Measurements from ENCODE around the gene CLPTM1L. TPM values are rescaled to one million over a fixed set of nuclear protein-coding genes. Genes with fewer than 3 reads are reported as not detected.

CLPTM1L gene
- total and polyA plus RNA-seq, 2 donors from 2014 or later: 96.6 to 135 TPM

DNA sequence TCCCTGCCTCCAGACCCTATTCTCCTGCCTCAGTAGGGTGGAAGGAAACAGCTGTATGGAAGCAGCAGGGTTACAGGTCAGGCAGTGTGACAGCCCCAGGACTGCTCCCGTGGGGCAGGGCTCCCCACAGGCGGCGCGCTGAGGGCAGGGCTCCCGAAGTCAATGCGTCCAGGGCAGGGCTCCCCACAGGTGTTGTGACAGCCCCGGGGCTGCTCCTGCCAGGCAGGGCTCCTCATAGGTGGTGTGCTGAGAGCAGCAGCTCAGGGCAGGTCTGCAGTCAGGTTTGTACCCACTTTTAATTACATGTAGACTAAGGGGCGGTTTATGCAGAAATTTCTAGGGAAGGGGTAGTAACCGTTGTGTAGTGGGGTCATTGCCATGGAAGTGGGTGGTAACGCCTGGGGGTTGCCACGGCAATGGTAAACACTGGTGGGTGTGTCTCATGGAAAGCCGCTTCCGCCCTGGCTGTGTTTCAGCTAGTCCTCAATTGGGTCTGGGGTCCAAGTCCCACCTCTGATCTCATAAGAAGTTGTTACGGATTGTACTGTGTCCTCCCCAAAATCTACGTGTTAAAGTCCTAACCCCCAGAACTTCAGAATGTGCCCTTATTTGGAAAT, 33.4 kb downstream of the CLPTM1L start:
- peaks cover 0 to 5% (median 0%) of the 10 kb centered on the region in 3 donors for H3K4me1 ChIP-seq (ENCODE audit: control insufficient read depth in 2 of 3, insufficient read depth in 2 of 3, low read depth in 1 of 3, low read length in 3 of 3)
- no peak overlapping the region for H3K4me3 ChIP-seq (ENCODE audit: low read length in 3 of 3)
- intact Hi-C loops (cut with DNase I): no loop called here
- H3K9ac ChIP-seq (ENCODE audit: low read length in 3 of 3): no peak overlapping the region
- H3K27ac ChIP-seq (ENCODE audit: low read depth in 2 of 2, low read length in 2 of 2): no peak overlapping the region
- H3K9me3 ChIP-seq (ENCODE audit: control insufficient read depth in 2 of 3, insufficient read depth in 1 of 3, low read length in 3 of 3): no peaks in the 10 kb centered on the region
- H3K27me3 ChIP-seq (ENCODE audit: control insufficient read depth, insufficient read depth, low read length): no peaks in the 10 kb centered on the region
- H3K36me3 ChIP-seq (ENCODE audit: control insufficient read depth in 2 of 3, insufficient read depth in 3 of 3, low read length in 3 of 3): no peaks in the 10 kb centered on the region
- no peak for FAIRE-seq
- TF ChIP-seq, protein P1, sequence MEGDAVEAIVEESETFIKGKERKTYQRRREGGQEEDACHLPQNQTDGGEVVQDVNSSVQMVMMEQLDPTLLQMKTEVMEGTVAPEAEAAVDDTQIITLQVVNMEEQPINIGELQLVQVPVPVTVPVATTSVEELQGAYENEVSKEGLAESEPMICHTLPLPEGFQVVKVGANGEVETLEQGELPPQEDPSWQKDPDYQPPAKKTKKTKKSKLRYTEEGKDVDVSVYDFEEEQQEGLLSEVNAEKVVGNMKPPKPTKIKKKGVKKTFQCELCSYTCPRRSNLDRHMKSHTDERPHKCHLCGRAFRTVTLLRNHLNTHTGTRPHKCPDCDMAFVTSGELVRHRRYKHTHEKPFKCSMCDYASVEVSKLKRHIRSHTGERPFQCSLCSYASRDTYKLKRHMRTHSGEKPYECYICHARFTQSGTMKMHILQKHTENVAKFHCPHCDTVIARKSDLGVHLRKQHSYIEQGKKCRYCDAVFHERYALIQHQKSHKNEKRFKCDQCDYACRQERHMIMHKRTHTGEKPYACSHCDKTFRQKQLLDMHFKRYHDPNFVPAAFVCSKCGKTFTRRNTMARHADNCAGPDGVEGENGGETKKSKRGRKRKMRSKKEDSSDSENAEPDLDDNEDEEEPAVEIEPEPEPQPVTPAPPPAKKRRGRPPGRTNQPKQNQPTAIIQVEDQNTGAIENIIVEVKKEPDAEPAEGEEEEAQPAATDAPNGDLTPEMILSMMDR (IDR thresholded peaks at IDR 0.05; ENCODE audit: borderline replicate concordance, extremely low read depth, insufficient read depth): no peak
- peak in 1 of 5 donors; percentile 53 for DNase-seq

DNA sequence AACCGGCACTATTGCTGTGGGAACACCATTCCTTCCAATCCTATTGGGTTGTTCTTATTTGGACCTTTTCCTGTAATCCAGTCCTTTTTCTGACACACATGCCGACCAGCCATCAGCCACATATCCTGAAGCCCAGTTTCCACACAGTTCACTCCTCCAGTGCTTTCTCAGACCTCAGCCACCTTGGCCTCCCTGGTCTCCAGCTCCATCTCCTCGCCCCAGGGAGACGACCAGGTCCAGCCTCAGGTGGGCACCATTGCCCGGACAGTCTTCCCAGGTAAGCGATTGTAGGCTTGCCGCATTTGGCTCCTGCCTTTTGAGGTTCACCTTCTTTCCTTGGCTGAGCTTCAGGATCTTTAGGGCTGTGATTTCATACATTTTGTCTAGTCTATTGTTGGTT, 34.8 kb downstream of the CLPTM1L start:
- intact Hi-C loops (cut with DNase I): no loop called here
- no peaks in the 10 kb centered on the region for H3K36me3 ChIP-seq (ENCODE audit: control insufficient read depth in 2 of 3, insufficient read depth in 3 of 3, low read length in 3 of 3)

DNA sequence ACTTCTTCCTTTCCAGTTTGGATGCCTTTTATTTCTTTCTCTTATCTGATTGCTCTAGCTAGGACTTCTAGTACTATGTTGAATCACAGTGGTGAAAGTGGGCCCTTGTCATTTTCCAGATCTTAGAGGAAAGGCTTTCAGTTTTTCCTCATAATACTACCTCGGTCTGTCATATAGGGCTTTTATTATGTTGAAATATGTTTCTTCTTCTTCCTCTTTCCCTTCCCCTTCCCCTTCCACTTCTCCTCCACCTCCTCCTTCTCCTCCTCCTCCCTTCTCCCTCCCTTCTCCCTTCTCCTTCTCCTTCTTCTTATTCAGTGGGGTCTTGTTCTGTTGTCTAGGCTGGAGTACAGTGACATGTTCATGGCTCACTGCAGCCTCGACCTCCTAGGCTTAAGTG, 40.9 kb downstream of the CLPTM1L start:
- Histone ChIP-seq H3K4me3 (ENCODE audit: low read length in 3 of 3) (no peak overlapping the region), H3K9ac (ENCODE audit: low read length in 3 of 3) (no peak overlapping the region), H3K27me3 (ENCODE audit: control insufficient read depth, insufficient read depth, low read length) (no peaks in the 10 kb centered on the region), H3K36me3 (ENCODE audit: control insufficient read depth in 2 of 3, insufficient read depth in 3 of 3, low read length in 3 of 3) (no peaks in the 10 kb centered on the region), H3K4me1 (ENCODE audit: control insufficient read depth in 2 of 3, insufficient read depth in 2 of 3, low read depth in 1 of 3, low read length in 3 of 3) (no peaks in the 10 kb centered on the region), H3K9me3 (ENCODE audit: control insufficient read depth in 2 of 3, insufficient read depth in 1 of 3, low read length in 3 of 3) (no peaks in the 10 kb centered on the region), H3K27ac (ENCODE audit: low read depth in 2 of 2, low read length in 2 of 2) (no peak overlapping the region)
- FAIRE-seq: no peak
- TF ChIP-seq, protein P1 (IDR thresholded peaks at IDR 0.05; ENCODE audit: borderline replicate concordance, extremely low read depth, insufficient read depth): no peak
- intact Hi-C loops (cut with DNase I): no loop called here
- DNase-seq: no peak

More for the DNA sequence above, 34.8 kb downstream of the CLPTM1L start:
- no peak overlapping the region for H3K4me3 ChIP-seq (ENCODE audit: low read length in 3 of 3)
- no peaks in the 10 kb centered on the region for H3K27me3 ChIP-seq (ENCODE audit: control insufficient read depth, insufficient read depth, low read length)
- no peak overlapping the region for H3K27ac ChIP-seq (ENCODE audit: low read depth in 2 of 2, low read length in 2 of 2)
- H3K9ac ChIP-seq (ENCODE audit: low read length in 3 of 3): no peak overlapping the region
- H3K9me3 ChIP-seq (ENCODE audit: control insufficient read depth in 2 of 3, insufficient read depth in 1 of 3, low read length in 3 of 3): no peaks in the 10 kb centered on the region
- FAIRE-seq (no peak), DNase-seq (peak in 2 of 5 donors; percentile 2 to 18)
- TF ChIP-seq, protein P1 (IDR thresholded peaks at IDR 0.05; ENCODE audit: borderline replicate concordance, extremely low read depth, insufficient read depth): no peak
- H3K4me1 ChIP-seq (ENCODE audit: control insufficient read depth in 2 of 3, insufficient read depth in 2 of 3, low read depth in 1 of 3, low read length in 3 of 3): no peaks in the 10 kb centered on the region

DNA sequence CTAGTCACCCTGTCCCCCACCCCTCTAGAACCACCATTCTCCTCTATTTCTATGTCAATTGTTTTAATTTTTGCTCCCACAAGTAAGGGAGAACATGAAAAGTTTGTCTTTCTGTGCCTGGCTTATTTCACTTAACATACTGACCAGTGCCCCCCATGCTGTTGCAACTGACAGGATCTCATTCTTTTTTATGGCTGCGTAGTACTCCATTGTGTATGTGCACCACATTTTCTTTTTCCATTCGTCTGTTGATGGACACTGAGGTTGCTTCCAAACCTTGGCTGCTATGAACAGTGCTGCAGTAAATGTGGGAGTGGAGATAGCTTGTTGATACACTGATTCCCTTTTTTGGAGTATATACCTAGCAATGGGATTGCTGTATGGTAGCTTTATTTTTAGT, 42.6 kb downstream of the CLPTM1L start:
- DNase-seq (no peak), FAIRE-seq (no peak)
- H3K27ac ChIP-seq (ENCODE audit: low read depth in 2 of 2, low read length in 2 of 2): no peak overlapping the region
- H3K4me3 ChIP-seq (ENCODE audit: low read length in 3 of 3): no peak overlapping the region
- no peaks in the 10 kb centered on the region for H3K27me3 ChIP-seq (ENCODE audit: control insufficient read depth, insufficient read depth, low read length)
- no peak overlapping the region for H3K9ac ChIP-seq (ENCODE audit: low read length in 3 of 3)
- intact Hi-C loops (cut with DNase I): no loop called here
- H3K36me3 ChIP-seq (ENCODE audit: control insufficient read depth in 2 of 3, insufficient read depth in 3 of 3, low read length in 3 of 3): no peaks in the 10 kb centered on the region
- TF ChIP-seq, protein P1 (IDR thresholded peaks at IDR 0.05; ENCODE audit: borderline replicate concordance, extremely low read depth, insufficient read depth): no peak
- H3K9me3 ChIP-seq (ENCODE audit: control insufficient read depth in 2 of 3, insufficient read depth in 1 of 3, low read length in 3 of 3): no peaks in the 10 kb centered on the region
- H3K4me1 ChIP-seq (ENCODE audit: control insufficient read depth in 2 of 3, insufficient read depth in 2 of 3, low read depth in 1 of 3, low read length in 3 of 3): no peaks in the 10 kb centered on the region

All from kidney (tissue), 14 donors.